CD4-positive, alpha-beta T cell treated with Interleukin-10 for 1 hour (primary cell): Measurements from ENCODE around the gene RPS19.
"Not testable (repeated sequence)": the region's sequence is repeated elsewhere in the genome, so short reads cannot be mapped to it uniquely, and the experiment has no call there.

Source experiments
- DNase-seq: peaks from one replicate; pipeline ENCODE4 v3.0.0-alpha.2; 2020

Gene RPS19

DNA sequence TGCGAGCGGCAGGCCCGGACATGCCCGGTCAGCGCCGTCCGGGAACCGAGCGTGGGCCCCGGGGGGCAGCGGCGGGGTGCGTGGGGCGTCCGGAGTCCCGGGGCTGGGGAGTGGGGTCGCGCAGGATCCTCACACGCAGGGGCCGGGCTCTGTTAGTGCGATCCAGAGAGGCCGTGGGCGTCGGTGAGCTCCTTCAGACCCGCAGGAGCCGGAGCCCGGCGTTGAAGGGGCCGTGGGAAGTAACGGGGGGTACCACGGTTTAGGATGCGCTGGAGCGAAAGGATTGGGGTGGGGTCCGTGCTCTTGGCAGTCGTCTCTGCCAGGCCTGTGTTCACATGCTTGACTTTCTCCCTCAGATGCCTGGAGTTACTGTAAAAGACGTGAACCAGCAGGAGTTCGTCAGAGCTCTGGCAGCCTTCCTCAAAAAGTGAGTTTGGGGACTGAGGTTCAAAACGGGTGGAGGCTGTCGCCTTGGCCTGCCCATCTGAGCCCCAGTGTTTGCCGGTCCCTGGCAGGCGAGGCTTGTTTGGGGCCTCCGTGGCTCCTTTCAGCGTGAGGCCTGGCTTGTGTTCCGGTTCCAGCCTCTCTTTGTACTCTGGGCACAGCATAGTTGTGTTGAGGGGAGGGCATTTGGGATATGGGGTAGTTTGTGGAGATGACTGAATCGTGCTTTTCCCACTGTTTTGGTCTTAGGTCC is 512 bp downstream of the RPS19 start:
- DNase-seq, result peak; percentile 30

DNA sequence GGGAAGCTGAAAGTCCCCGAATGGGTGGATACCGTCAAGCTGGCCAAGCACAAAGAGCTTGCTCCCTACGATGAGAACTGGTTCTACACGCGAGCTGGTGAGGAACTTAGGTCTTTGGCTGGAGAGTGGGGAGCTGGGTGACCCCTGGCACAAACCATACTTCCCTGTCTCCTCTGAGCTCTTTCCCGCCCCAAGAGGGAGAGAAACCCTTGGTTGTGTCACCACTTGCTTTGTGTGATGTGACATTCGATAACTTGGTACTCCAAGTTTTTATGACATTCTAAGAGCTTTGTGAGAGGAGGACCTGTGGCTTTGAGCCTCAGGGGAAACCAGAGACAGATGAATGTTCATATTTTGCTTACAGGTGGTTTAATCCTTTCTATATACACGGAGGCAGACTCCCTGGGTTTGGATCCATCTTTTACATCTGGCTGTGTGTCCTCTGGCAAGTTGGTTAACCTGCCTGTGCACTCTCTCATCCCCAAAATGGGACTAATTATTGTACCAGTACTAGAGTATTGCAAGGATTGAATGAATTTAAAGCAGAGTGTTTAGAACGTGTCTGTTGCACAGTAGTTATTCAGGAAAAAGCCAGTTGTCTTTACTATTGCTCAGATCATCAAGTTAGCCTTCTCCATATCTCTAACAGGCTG is 1.2 kb downstream of the RPS19 start:
- no peak for DNase-seq

DNA sequence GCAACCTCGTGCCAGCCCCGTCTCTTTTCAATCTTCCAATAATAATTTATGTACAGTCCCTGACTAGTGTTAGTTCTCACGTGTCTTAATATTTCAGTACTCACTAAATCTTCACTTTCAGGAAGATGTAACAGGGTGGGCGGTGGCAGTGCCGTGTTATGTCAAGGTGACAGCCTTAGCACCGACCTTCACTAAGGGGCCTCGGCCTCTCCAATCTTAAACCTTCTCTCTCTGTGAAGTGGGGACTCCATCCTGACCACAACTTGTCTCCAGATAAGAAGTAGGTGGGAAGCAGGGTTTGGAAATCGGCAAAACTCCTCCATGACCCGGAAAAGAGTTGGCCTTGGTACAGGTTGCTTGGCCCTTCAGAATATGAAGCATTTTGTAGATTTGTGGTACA is 1.8 kb downstream of the RPS19 start:
- no peak for DNase-seq

DNA sequence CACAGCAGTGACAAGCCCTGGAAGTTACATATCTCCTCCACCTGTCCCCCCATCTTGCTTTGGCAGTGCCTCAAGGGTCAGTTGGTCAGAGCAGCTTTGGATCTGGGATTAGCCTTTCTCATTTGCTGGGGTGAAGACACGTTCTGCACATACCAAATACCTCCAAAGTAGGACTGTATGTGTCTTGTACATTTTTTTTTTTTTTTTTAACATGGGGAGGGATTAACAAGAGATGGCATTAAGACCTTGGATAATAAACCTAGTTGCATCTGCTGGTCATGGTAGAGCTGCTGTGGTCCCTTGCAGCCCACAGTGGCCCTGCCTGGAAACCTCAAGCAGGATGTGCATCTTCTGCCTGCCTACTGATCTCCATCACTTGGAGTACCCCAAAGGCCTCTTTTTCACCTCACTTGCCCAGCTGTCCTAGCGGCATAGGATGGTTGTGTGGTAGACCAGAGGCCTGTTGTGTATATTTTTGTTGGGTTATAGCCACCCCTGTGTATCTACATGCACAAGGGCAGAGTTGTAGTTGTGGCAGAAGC is 2.5 kb downstream of the RPS19 start:
- DNase-seq, result no peak

DNA sequence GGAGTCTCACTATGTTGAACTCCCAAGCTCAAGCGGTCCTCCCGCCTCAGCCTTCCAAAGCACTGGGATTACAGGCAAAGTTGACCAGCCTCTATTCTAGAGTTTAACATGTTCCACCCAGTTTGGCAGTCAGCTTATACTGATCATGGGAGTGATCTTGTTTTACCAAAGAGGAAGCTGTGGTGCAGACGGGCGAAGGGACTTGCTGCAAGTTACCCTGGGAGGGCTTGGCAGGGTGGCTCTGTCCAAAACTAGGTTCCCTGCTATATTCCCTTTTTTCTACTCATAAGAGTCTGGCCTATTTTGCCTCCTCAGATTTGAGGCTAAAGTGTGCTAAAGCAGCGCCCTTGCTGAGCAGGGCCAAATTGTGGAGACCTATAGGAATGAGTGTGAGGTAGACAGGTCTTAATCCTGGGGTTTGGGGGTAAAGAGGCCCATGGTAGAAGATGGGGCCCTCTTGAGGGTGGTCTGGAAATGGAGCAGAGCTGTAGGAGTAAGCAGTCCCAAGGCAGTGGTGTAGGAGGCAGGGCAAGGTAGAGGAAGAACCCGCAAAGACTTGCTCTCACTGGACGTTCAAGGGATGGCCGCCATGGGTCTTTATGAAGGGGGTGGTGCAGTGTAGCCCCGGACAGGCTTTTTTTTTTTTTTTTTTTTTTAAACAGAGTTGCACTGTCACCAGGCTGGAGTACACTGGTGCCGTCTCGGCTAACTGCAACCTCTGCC is 3.3 kb downstream of the RPS19 start:
- no peak for DNase-seq

DNA sequence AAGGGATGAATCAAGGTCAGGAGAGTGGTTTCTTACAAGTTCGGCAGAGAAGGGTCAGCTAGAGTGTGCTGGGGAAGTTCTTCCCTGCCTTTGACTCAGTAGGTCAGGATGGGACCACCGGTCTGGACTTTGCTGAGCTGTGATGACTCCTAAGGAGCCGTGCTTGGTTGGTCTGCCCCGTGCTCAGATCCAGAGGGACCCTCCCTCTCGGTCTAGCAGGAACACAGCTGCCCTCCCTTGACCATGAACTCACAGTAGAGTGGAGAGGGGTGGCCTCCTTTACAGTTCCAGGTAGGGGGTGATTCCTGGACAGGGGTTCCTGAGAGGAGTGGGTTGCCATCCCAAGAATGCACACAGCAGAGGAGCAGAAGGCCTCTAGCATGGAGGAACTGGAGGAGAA is 4.3 kb downstream of the RPS19 start:
- DNase-seq, result no peak

DNA sequence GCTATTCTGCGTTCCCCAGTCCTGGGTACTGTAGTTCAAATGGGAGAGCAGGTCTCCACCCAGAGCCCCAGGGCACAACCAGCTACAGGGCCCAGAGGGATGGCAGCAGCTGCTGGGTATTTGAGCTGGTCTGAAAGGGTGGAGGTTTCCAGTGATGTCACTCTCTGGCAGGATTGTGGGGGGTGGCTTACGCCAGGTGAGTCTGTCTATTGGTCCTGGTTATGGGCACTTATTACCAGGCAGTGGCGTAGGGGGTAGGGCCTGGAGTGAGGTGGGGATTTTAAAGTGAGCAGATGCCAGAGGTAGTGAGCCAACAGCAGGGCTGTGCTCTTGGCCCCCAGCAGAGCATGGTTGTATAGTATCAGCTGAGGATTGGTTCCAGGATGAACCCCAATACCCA is 6.2 kb downstream of the RPS19 start:
- no peak for DNase-seq

DNA sequence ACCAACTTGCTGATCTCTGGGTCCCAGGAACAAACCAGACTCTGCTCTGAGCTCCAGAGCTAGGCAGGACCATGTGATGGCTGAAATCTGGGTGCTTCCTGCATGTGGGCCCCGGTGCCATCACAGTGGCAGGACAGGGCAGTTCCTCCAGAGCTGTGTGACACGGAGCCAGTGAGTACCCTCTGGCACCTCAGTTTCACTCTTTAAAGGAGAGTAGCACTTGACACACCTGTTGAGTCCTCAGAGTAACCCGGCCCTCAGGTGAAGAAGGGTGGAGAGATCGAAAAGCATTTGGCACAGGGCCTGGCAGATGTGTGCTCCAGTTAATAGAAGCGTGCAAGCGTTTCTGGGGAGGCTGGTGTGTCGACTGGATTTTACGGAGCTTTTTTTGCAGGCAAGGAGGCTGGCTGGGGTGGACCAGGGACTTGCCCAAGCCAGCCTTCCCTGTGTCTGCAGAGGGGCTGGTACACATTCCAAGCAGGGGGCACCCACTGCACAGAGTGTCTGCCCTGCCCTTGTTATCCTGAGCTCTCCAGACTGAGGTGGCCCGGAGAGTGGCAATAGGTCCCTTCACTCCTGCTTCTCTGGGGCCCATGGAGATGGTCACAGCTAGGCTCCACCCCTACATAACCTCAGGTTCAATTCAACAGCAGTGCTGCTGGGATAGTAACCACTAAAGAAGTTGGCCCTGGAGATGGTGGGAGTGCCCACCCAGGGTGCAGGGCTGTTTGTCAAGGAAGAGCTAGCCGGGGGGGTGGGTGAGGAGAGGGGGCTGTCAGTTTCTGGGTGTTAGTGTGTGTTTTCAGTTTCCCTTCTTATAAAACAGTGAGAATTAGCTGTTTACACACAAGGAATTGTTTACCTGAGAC is 8.3 kb downstream of the RPS19 start:
- DNase-seq, result no peak

DNA sequence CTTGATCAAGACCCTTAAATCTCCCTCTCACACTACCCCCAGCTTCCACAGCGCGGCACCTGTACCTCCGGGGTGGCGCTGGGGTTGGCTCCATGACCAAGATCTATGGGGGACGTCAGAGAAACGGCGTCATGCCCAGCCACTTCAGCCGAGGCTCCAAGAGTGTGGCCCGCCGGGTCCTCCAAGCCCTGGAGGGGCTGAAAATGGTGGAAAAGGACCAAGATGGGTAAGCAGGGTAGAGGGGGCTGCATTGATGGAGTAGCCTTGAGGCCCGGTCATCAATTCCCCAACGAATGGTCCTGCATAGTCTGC is 8.9 kb downstream of the RPS19 start:
- no peak for DNase-seq

DNA sequence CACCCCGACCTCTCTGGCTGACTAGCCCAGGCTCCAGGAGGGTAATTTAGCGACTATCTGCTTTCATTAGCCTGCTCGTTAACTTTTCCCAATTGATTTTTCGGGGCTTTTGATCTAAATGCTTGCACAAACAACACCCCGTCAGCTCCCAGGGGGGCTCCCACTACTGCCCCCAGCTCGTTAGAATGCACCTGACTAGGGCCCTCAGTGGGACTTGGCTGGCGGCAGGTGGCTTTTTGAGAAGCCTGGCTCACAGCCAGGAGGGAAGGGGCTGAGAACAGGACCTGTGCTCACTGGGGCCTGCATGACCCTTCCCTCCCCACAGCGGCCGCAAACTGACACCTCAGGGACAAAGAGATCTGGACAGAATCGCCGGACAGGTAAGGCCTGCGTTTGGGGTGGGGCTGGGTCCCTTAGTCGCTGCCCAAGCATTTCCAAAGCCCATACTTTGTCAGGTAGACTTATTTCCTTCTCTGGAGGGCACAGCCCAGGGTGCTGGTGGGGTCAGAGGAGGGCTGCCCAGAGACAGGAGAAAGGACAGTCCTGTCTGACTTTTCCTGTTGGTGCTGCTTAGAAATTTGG is 9.4 kb downstream of the RPS19 start:
- DNase-seq, result no peak

DNA sequence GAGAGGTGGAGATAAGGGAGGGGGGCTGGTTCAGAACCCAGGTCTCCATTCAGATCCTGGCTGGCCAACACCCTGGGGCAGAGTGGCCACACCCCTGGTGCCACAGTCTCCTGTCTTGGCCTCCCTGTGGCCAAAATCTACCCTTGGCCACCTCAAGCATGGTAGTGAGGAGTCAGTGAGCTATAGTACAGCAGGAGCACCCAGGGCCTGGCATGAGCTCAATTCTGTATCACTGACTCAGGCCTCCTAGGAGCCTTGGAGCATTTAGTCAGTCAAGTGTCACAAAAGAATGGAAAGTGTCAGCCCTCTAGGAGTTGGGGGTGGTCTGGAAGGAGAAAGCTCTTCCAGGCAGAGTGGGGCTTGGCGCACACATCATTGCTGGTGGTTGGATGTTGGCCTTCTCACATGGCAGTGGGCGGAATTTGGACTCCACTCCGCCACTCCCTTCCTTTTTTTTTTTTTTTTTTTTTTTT is 10.4 kb downstream of the RPS19 start:
- no peak for DNase-seq

DNA sequence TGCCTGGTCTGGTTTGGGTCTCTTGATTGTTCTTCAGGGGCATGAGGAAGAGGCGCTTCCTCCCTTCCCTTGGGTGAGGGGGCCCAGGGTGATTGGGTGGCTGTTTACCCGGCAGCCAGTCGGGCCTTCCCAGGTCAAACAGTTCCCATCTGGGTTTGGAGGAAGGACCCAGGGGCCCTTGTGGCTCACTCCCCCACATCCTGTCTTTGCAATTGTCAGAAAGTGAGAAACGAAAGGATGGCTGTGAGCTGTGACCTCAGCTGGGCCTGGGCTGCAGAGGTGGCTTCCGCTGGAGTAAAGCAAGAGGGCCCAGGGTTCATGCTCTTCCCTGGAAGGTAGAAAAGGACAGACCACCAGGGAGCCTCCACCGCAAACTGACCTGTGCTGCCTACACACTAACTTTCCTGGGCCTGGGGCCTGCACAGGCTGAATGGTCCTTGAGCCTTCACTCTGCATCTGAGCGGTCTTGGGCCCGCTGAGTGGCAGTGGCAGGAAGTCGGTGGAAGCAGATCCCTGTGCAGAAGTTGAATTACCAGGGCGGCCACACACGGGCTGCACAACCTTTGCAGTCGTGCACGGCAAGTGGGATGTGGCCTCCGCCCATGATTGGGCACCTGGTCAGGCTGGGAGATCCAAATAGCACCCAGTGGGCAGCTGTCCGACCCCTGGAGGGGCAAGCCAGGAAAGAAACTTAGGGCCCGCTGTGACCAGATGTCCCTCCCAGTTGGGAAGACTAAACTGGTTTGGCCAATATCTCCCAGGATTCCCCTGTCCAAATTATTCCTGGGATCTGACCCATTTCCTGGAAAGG is 11.7 kb downstream of the RPS19 start:
- peak; percentile 73 for DNase-seq

DNA sequence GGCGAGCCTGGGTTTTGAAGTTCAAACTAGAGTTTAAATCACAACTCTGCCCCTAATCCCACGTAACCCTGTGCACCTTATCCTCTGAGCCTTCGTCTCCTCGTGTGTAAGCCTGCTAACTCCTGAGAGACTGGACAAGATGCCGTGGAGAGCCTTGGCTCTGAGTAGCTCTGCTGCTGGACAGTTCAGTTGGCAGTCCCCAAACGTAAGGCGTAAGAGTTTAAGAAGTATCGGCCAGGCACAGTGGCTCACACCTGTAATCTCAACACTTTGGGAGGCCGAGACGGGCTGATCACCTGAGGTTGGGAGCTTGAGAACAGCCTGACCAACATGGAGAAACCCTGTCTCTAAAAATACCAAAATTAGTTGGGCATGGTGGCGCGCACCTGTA is 12.3 kb downstream of the RPS19 start:
- DNase-seq, result no peak

DNA sequence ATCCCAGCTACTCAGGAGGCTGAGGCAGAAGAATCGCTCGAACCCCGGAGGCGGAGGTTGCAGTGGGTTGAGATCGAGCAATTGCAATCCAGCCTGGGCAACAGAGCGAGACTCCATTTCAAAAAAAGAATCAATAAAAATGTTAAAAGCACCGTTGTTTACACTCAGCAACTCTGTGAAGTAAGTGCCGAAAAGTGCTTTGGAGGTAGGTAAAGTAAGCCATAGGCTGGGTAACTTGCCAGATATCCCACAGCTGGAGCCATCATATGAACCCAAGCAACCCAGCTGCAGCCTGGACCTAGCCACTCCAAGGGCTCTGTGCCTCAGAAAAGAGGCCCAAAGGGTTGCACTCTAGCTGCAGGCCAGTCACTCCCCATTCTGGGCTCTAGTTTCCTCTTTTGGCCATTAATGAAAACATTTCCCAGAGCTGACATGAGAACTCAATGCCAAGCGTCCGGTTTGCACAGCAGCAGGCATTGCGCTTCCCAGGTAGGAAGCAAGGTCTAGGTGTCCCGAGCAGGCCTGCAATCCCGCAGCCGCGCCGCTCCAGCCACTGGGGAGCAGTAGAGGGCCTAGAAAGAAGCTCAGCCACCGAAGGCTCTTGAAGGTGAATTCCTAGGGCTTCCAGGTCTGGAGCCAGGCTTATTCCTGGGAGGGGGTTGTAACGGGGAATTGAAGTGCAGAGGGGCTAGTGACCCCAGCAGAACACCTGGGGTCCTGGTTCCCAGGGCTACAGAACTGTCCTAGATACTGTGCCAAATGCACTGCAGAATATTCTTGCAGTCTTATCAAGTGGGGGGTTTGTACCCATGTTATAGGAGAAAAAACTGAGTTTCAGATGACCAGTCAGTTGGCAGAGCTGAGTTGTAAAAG is 13.0 kb downstream of the RPS19 start:
- DNase-seq, result peak; percentile 72

DNA sequence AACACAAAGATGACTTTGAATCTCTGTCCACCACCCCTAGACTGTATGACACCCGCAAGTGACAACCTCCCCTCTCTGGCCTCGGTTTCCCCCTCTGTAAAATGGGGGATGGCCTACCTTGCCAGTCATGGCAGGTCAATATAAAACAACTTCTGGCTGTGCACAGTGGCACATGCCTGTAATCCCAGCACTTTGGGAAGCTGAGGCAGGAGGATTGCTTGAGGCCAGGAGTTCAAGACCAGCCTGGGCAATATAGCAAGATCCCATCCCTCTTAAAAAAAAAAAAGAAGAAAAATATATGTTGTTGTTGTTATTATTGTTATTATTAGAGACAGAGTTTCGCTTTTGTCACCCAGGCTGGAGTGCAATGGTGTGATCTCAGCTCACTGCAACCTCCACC is 15.9 kb downstream of the RPS19 start:
- not testable (repeated sequence) for DNase-seq

DNA sequence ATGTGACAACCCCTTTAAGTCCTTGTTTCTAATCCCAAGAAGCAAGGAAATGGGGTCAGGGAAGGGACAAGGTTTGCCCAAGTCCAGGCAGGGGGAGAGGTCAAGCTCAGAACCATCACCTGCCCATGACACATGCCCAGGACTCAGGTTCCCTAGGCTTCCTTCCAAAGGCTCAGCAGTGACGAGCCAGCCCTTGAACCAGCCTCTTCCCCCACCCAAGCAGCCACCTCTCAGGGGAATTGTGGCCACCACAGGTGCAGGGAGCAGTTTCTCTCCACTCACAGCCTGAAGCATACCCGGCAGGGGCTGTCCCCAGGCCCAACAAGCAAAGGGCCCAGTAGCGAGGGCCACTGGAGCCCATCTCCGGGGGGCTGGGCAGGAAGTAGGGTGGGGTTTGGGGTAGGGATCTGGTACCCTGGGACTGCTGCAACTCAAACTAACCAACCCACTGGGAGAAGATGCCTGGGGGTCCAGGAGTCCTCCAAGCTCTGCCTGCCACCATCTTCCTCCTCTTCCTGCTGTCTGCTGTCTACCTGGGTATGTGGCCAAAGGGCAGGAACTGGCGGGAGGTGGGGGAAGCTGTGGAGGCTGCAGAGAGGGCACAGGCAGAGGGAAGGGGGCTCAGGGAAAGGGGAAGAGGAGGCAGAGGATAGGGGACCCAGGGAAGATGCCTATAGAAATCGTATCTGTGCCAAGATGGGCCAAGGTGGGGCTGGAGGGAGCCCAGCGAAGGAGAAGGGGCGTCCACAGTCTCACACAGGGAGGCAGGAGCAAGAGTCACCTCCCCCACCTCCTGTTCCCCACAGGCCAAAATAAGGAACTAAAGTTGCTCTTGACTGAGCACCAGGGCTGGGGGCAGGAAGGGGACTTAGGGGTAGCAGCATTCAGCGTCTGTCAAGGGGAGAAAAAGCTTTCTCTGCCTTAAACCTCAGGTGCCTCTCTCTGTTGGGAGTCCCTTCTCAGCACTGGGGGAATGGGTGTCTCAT is 17.1 kb downstream of the RPS19 start, which contains the start of gene CD79A:
TSS of gene CD79A (plus strand) at position 433 of the 986 bp plus-strand sequence. CDS start at position 459, 26 bp downstream.
- no peak for DNase-seq

DNA sequence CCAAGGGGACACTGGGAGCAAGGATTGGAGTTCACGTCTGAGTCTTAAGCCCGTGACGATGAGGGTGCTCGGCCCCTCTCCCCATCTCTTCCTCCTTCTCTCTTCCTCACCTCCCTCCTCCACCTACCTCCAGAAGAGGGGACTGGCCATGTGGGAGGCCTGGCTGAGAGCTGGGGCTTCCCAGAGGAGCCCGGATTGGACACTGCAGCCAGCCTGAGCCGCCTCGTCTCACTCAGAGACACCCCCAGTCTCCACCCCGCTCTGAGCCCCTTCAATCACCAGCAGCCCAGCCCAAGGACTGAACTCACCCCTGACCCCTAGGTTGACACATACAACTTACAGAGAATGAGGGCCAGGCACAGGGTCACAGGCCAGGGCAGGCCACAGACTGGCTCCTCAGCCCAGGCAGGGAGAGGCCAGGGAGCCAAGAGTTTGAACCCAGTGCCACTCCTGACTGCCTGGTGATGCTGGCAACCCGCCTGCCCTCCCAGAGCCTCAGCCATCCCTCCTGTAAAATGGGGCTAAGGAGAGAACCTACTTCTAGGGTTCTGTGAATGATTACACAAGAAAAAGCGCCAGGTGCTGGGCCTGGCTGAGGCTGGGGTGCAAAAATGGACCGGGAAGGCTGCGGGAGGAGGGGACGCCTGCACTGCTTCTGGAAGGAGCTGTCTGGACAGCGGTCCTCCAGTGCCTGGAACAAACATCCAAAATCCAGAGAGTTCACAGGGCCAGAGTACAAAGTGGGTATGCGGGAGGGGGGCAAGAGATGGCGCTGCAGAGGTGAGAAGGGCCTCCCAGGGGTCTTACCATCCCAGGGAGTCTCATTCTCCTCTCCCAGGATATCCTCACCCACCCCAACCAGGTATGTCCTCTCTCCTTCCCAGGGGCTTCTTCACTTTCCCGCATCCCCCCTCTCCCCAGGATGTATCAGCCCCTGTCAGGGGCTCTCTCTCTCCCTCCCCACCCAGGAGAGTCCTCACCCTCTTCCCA is 18.2 kb downstream of the RPS19 start:
- no peak for DNase-seq

DNA sequence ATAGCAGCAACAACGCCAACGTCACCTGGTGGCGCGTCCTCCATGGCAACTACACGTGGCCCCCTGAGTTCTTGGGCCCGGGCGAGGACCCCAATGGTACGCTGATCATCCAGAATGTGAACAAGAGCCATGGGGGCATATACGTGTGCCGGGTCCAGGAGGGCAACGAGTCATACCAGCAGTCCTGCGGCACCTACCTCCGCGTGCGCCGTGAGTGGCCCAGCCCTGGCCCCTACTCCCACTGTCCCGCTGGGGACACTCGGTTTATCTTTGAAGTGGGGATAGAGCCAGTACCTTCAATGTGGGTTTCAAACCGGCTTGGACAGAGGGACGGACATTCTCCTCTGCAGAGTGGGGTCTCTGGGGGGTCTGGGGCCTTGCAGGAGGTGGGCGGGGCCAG is 19.0 kb downstream of the RPS19 start:
- no peak for DNase-seq
